GM13976 (cell line): ENCODE results near the gene PDE2A.

ENCODE experiments used
- DNase-seq: peaks from one replicate; pipeline ENCODE4 v3.0.0; 2012; ENCODE audit warnings: low spot score
- in situ Hi-C: fragments of 300-500 bp; cut with MboI; formaldehyde crosslinking; loops from one replicate; pipeline ENCODE4 v1.12.0; 2022; ENCODE audit warnings: low sequenced_read_pairs, mixed read lengths, inconsistent platforms; ENCODE audit not compliant: unreplicated experiment
- TF ChIP-seq, protein P1 (sequence below): IDR thresholded peaks from 2 replicates; pipeline ENCODE4 v1.5.1; 2012; ENCODE audit warnings: borderline replicate concordance, mild to moderate bottlenecking; ENCODE audit not compliant: insufficient read depth; ENCODE audit errors: extremely low read depth, missing control alignments, control extremely low read depth

The PDE2A gene

GRCh38 chr11:72613977-72614376, 60.2 kb downstream of the PDE2A start:
- DNase-seq: peak; percentile 85
- in situ Hi-C loops: no loop called here
- TF ChIP-seq, protein P1, sequence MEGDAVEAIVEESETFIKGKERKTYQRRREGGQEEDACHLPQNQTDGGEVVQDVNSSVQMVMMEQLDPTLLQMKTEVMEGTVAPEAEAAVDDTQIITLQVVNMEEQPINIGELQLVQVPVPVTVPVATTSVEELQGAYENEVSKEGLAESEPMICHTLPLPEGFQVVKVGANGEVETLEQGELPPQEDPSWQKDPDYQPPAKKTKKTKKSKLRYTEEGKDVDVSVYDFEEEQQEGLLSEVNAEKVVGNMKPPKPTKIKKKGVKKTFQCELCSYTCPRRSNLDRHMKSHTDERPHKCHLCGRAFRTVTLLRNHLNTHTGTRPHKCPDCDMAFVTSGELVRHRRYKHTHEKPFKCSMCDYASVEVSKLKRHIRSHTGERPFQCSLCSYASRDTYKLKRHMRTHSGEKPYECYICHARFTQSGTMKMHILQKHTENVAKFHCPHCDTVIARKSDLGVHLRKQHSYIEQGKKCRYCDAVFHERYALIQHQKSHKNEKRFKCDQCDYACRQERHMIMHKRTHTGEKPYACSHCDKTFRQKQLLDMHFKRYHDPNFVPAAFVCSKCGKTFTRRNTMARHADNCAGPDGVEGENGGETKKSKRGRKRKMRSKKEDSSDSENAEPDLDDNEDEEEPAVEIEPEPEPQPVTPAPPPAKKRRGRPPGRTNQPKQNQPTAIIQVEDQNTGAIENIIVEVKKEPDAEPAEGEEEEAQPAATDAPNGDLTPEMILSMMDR: no peak

DNA sequence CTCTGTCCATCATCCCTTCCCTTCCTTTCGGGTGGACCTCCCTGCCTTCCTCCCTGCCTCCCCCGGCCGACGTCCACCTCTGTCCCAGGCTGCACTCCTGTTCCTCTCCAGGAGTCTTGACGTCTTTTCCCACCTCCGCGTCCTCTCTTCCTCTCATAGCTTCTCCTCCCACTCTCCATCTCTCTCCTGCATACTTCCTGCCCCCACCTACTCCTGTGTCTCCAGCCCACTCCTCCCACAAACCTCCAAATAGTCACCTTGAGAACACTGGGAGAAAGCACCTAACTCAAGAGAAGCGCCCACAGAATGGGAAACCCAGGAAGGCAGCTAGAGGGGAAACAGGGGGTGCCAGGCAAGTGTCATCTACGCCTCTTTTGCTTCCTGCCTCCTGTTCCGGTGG, 60.8 kb downstream of the PDE2A start:
- TF ChIP-seq, protein P1: no peak
- in situ Hi-C loops: no loop called here
- no peak for DNase-seq

GRCh38 chr11:72609476-72609875, 64.7 kb downstream of the PDE2A start:
- in situ Hi-C loops: no loop called here
- DNase-seq: no peak
- TF ChIP-seq, protein P1: no peak

DNA sequence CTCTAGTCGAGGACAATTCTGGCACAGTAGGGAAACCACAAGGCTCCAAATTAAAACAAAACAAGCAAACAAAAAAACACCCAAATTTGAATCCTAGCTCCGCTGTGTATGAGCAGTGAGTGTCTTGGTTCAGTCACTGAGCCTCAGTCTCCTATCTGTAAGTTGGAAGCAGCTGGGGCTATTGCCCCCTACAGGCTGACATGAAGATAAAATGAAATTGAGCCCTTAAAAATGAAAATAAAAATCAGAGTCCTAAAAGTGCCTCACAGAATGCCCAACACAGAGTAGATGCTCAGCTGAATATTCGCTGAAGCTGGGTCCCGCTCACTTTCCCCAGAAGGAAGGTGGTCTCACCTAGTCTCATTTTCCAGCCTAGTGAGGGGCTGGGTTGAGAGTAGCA, 65.2 kb downstream of the PDE2A start:
- TF ChIP-seq, protein P1: peak; percentile 27
- DNase-seq: no peak
- in situ Hi-C loops: no loop called here

- in situ Hi-C loops: no loop called here
- TF ChIP-seq, protein P1: no peak
- DNase-seq: no peak
These were observed 66.7 kb downstream of the PDE2A start for GRCh38 chr11:72607496-72607895.

GRCh38 chr11:72606748-72607468, 67.3 kb downstream of the PDE2A start:
- TF ChIP-seq, protein P1: no peak
- in situ Hi-C loops: no loop called here

More at GRCh38 chr11:72606748-72607468, 67.3 kb downstream of the PDE2A start:
- DNase-seq: no peak
